Tibial artery (tissue), 4 donors: Measurements from ENCODE around the gene PCDHB10.
"Not testable (repeated sequence)": the region's sequence is repeated elsewhere in the genome, so short reads cannot be mapped to it uniquely, and the experiment has no call there.

Experiments used
- DNase-seq, 2 donors: peaks; one replicate each; pipeline ENCODE4 v3.0.0-alpha.2; 2019
- H3K27ac ChIP-seq, 2 donors: fragments of 200-600 bp; sonication (generic) in 1 of 2; 1 replicate in 1 of 2; 2 replicates in 1 of 2; pipeline ENCODE4 v1.5.1; 2018 to 2019; ENCODE audit warnings: mild to moderate bottlenecking in 1 of 2
- H3K27me3 ChIP-seq, 2 donors: fragments of 200-600 bp; sonication (generic) in 1 of 2; one replicate each; pipeline versions ENCODE4 v1.5.1 to v1.6.0; 2016 to 2019
- H3K36me3 ChIP-seq, 3 donors: fragments of 200-600 bp; sonication (generic) in 2 of 3; one replicate each; pipeline ENCODE4 v1.5.1; 2016 to 2019; ENCODE audit warnings: mild to moderate bottlenecking in 2 of 3
- H3K4me1 ChIP-seq, 4 donors: fragments of 200-600 bp; sonication (generic) in 2 of 4; 1 replicate in 3 of 4; 2 replicates in 1 of 4; pipeline ENCODE4 v1.5.1; 2016 to 2019
- H3K4me3 ChIP-seq, 2 donors: fragments of 200-600 bp; sonication (generic) in 1 of 2; 1 replicate in 1 of 2; 2 replicates in 1 of 2; pipeline ENCODE4 v1.5.1; 2018 to 2019; ENCODE audit warnings: mild to moderate bottlenecking in 2 of 2
- H3K9me3 ChIP-seq, 3 donors: fragments of 200-600 bp; sonication (generic) in 1 of 3; one replicate each; pipeline ENCODE4 v1.5.1; 2016 to 2019
- intact Hi-C: fragments of 100-400 bp; cut with DNase I; formaldehyde crosslinking; loops from one replicate; pipeline ENCODE4 v1.15.0; 2023; ENCODE audit warnings: low total_unique reads
- TF ChIP-seq, protein P1 (sequence below), 2 experiments: fragments of 200-600 bp in 1 of 2; fragments of 450-650 bp in 1 of 2; IDR thresholded peaks; one replicate each; pipeline ENCODE4 v1.5.1; 2017 to 2019; ENCODE audit warnings: antibody characterized with exemption in 2 of 2, mild to moderate bottlenecking in 1 of 2, moderate library complexity in 1 of 2

PCDHB10 gene

DNA sequence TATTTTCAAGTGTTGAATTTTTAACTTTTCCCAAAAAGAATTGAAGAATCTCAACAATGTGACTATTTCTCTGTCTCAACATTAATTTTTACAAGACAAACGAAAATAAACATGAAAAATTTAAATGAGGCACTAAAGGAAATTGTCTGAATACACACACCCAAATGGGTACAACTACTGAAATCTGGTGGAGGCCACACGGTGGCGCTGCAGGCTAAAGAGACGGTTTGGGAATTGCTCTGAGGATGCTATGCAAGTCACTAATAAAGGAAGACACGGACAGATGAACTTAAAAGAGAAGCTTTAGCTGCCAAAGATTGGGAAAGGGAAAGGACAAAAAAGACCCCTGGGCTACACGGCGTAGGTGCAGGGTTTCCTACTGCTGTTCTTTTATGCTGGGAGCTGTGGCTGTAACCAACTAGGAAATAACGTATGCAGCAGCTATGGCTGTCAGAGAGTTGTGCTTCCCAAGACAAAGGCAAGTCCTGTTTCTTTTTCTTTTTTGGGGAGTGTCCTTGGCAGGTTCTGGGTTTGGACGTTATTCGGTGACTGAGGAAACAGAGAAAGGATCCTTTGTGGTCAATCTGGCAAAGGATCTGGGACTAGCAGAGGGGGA, at the start of gene PCDHB10:
PCDHB10 (plus strand) TSS at position 244 of the 616 bp plus-strand sequence; CDS start at position 444, 200 bp downstream.
- Histone ChIP-seq H3K27me3 (no peaks in the 10 kb centered on the region), H3K36me3 (peaks cover 0 to 13% (median 11%) of the 10 kb centered on the region in 3 donors), H3K27ac (no peak within 1 kb of the TSS), H3K9me3 (peaks cover 0 to 90% (median 64%) of the 10 kb centered on the region in 3 donors), H3K4me3 (peak within 1 kb of the TSS in 1 of 2 donors; percentile 15), H3K4me1 (no peaks in the 10 kb centered on the region)
- DNase-seq, result no peak
- TF ChIP-seq, protein P1, sequence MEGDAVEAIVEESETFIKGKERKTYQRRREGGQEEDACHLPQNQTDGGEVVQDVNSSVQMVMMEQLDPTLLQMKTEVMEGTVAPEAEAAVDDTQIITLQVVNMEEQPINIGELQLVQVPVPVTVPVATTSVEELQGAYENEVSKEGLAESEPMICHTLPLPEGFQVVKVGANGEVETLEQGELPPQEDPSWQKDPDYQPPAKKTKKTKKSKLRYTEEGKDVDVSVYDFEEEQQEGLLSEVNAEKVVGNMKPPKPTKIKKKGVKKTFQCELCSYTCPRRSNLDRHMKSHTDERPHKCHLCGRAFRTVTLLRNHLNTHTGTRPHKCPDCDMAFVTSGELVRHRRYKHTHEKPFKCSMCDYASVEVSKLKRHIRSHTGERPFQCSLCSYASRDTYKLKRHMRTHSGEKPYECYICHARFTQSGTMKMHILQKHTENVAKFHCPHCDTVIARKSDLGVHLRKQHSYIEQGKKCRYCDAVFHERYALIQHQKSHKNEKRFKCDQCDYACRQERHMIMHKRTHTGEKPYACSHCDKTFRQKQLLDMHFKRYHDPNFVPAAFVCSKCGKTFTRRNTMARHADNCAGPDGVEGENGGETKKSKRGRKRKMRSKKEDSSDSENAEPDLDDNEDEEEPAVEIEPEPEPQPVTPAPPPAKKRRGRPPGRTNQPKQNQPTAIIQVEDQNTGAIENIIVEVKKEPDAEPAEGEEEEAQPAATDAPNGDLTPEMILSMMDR (IDR thresholded peaks at IDR 0.05), result peak in 1 of 2 experiments; percentile 9
- intact Hi-C loops, result no loop called here

DNA sequence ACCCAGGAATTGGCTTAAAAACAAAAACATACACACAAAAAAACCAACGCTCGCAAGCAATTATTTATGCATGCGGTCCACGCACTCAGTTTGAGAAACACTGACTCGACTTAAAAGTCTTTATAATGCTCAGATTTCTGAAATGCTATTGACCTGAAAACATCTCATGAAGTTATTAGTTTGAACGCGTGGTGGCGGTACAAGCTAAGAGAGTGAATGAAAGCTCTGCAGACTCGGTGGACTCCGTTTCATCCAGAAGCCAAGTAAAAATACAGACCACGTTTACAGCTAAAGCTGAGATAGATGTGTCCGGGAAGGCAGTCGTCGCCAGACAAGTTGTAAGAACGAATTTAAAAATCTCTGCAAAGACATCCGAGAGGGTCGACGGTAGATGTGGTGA, 42.3 kb upstream of the PCDHB10 start, which contains the start of gene PCDHB6:
PCDHB6 (plus strand) TSS at position 246 of the 400 bp plus-strand sequence. CDS start 201 bp downstream, outside the sequence.
- H3K27me3 ChIP-seq, result no peaks in the 10 kb centered on the region
- intact Hi-C loops, result no loop called here
- DNase-seq, result no peak
- no peaks in the 10 kb centered on the region for H3K36me3 ChIP-seq
- H3K9me3 ChIP-seq, result peaks cover 2 to 73% (median 53%) of the 10 kb centered on the region in 3 donors
- H3K4me3 ChIP-seq, result peak within 1 kb of the TSS; percentile 1 to 26
- no peaks in the 10 kb centered on the region for H3K4me1 ChIP-seq
- no peak within 1 kb of the TSS for H3K27ac ChIP-seq
- TF ChIP-seq, protein P1 (IDR thresholded peaks at IDR 0.05), result peak; percentile 10 to 15

DNA sequence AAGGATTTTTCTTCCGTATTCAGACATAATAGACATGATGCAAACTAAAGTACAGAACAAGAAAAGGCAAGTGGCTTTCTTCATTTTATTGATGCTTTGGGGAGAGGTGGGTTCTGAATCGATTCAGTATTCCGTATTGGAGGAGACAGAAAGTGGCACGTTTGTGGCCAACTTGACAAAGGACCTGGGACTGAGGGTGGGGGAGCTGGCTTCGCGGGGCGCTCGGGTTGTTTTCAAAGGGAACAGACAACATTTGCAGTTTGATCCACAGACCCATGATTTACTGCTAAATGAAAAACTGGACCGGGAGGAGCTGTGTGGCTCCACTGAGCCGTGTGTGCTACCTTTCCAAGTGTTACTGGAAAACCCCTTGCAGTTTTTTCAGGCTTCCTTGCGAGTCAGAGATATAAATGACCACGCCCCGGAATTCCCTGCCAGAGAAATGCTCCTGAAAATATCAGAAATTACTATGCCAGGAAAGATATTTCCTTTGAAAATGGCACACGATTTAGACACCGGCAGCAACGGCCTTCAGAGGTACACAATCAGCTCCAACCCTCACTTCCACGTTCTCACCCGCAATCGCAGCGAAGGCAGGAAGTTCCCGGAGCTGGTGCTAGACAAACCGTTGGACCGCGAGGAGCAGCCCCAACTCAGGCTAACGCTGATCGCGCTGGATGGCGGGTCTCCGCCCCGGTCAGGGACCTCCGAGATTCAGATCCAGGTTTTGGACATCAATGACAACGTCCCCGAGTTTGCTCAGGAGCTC, 41.7 kb upstream of the PCDHB10 start:
- H3K27ac ChIP-seq, result no peak overlapping the region
- peaks cover 6 to 77% (median 58%) of the 10 kb centered on the region in 3 donors for H3K9me3 ChIP-seq
- H3K4me3 ChIP-seq, result peak overlapping the region; percentile 1 to 26
- H3K4me1 ChIP-seq, result no peaks in the 10 kb centered on the region
- DNase-seq, result no peak
- TF ChIP-seq, protein P1 (IDR thresholded peaks at IDR 0.05), result no peak
- H3K27me3 ChIP-seq, result no peaks in the 10 kb centered on the region
- intact Hi-C loops, result no loop called here
- H3K36me3 ChIP-seq, result no peaks in the 10 kb centered on the region

DNA sequence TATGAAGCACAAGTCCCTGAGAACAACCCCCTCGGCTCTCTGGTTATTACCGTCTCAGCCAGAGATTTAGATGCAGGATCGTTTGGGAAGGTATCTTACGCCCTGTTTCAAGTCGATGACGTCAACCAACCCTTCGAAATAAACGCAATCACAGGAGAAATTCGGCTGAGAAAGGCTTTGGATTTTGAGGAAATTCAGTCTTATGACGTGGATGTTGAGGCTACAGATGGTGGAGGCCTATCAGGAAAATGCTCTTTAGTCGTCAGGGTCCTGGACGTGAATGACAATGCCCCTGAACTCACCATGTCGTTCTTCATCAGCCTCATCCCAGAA, 41.2 kb upstream of the PCDHB10 start:
- no peaks in the 10 kb centered on the region for H3K27me3 ChIP-seq
- H3K27ac ChIP-seq, result no peak overlapping the region
- H3K9me3 ChIP-seq, result peaks cover 11 to 80% (median 63%) of the 10 kb centered on the region in 3 donors
- DNase-seq, result no peak
- no peaks in the 10 kb centered on the region for H3K4me1 ChIP-seq
- TF ChIP-seq, protein P1 (IDR thresholded peaks at IDR 0.05), result no peak
- intact Hi-C loops, result no loop called here
- H3K4me3 ChIP-seq, result peak overlapping the region in 1 of 2 donors; percentile 26
- H3K36me3 ChIP-seq, result peaks cover 0 to 4% (median 0%) of the 10 kb centered on the region in 3 donors

DNA sequence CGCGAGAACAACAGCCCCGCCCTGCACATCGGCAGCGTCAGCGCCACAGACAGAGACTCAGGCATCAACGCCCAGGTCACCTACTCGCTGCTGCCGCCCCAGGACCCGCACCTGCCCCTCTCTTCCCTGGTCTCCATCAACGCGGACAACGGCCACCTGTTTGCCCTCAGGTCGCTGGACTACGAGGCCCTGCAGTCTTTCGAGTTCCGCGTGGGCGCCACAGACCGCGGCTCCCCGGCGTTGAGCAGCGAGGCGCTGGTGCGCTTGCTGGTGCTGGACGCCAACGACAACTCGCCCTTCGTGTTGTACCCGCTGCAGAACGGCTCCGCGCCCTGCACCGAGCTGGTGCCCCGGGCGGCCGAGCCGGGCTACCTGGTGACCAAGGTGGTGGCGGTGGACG, 40.5 kb upstream of the PCDHB10 start:
- H3K4me3 ChIP-seq, H3K4me1 ChIP-seq, H3K27ac ChIP-seq, H3K27me3 ChIP-seq, DNase-seq, intact Hi-C loops: not testable (repeated sequence)
- H3K36me3 ChIP-seq, result peaks cover 0 to 11% (median 4%) of the 10 kb centered on the region in 3 donors
- H3K9me3 ChIP-seq, result peaks cover 12 to 85% (median 70%) of the 10 kb centered on the region in 3 donors

DNA sequence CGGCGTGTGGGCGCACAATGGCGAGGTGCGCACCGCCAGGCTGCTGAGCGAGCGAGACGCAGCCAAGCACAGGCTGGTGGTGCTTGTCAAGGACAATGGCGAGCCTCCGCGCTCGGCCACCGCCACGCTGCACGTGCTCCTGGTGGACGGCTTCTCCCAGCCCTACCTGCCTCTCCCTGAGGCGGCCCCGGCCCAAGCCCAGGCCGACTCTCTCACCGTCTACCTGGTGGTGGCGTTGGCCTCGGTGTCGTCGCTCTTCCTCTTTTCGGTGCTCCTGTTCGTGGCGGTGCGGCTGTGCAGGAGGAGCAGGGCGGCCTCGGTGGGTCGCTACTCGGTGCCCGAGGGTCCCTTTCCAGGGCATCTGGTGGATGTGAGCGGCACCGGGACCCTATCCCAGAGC, 40.1 kb upstream of the PCDHB10 start:
- DNase-seq, H3K27me3 ChIP-seq, H3K4me1 ChIP-seq, H3K4me3 ChIP-seq, H3K27ac ChIP-seq, intact Hi-C loops: not testable (repeated sequence)
- Histone ChIP-seq H3K9me3 (peaks cover 12 to 87% (median 75%) of the 10 kb centered on the region in 3 donors), H3K36me3 (peaks cover 0 to 16% (median 7%) of the 10 kb centered on the region in 3 donors)
